Retinal pigment epithelial cell (primary cell): Measurements from ENCODE around the gene KRTAP27-1.

Experiments
- DNase-seq: peaks from one replicate; pipeline ENCODE4 v3.0.0-alpha.2; 2010; ENCODE audit warnings: low read depth
- H3K4me3 ChIP-seq: 2 replicates; pipeline ENCODE4 v1.5.1; 2011; ENCODE audit warnings: mild to moderate bottlenecking, low read length, control low read depth, moderate library complexity
- TF ChIP-seq, protein P1 (sequence below): conservative IDR thresholded peaks from 2 replicates; pipeline ENCODE4 v1.5.1; 2011; ENCODE audit warnings: low read depth, low read length, control low read depth, inconsistent platforms

Gene KRTAP27-1, protein sequence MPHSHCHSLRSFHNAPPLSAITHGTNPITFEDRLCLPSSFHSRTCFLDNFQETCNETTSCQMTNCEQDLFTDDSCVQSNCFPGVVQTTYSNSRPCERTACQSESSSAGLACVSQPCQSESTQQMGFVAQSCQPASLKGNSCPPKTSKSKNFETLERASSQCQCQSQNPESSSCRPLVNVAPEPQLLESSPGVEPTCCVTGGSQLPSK

DNA sequence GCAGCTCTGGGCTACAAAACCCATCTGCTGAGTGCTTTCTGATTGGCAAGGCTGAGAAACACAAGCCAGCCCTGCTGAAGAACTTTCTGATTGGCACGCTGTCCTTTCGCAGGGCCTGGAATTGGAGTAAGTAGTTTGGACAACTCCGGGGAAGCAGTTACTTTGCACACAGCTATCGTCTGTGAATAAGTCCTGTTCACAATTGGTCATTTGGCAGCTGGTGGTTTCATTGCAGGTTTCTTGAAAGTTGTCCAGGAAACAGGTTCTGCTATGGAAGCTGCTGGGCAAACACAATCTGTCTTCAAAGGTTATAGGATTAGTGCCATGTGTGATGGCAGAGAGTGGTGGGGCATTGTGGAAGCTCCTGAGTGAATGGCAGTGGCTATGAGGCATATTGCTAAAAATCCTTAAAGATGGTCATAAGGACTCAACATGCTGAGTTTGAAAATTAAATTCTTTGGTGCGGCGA, at the start of gene KRTAP27-1:
TSS of gene KRTAP27-1 (minus strand) at position 419 of the 469 bp plus-strand sequence. CDS start at position 393, 26 bp downstream.
- TF ChIP-seq, protein P1, sequence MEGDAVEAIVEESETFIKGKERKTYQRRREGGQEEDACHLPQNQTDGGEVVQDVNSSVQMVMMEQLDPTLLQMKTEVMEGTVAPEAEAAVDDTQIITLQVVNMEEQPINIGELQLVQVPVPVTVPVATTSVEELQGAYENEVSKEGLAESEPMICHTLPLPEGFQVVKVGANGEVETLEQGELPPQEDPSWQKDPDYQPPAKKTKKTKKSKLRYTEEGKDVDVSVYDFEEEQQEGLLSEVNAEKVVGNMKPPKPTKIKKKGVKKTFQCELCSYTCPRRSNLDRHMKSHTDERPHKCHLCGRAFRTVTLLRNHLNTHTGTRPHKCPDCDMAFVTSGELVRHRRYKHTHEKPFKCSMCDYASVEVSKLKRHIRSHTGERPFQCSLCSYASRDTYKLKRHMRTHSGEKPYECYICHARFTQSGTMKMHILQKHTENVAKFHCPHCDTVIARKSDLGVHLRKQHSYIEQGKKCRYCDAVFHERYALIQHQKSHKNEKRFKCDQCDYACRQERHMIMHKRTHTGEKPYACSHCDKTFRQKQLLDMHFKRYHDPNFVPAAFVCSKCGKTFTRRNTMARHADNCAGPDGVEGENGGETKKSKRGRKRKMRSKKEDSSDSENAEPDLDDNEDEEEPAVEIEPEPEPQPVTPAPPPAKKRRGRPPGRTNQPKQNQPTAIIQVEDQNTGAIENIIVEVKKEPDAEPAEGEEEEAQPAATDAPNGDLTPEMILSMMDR, result no peak
- no peak within 1 kb of the TSS for H3K4me3 ChIP-seq
- DNase-seq, result no peak

- H3K4me3 ChIP-seq, result no peak overlapping the region
- no peak for DNase-seq
- TF ChIP-seq, protein P1, result no peak
Observed at GRCh38 chr21:30382201-30382600, 44.7 kb upstream of the KRTAP27-1 start.

DNA sequence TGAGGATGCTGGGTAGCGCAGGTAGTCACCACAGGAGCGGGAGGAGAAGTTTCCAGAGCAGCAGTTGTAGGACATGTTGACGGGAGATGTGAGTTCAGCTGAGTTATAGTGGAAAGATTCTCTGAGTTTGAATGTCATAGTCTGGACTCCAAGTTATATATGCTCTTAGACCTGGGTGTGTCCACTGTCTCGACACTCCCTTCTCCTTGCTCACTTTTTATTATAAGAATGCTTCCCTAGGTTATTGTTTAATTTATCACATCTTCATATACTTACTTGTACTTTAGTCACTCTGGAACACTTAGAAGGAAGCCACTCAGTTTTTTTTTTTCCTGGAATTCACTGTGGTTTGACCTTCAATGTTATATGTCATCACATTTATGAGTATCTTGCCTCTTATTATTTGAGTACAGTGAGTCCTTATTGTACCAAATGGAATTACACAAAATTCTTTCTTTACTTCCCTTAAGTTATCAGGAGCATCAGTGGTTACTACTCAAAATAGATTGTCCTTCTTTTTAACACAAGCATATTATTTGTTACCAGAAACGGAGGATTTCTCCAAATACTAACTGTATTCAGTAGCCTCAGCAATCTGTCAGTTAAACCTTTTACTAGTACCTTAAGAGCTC, 34.8 kb upstream of the KRTAP27-1 start, which contains the start of gene KRTAP13-2:
TSS of gene KRTAP13-2 (minus strand) at position 133 of the 632 bp plus-strand sequence. CDS start at position 75, 58 bp downstream.
- TF ChIP-seq, protein P1, result no peak
- no peak for DNase-seq
- no peak within 1 kb of the TSS for H3K4me3 ChIP-seq

GRCh38 chr21:30355906-30356305, 18.4 kb upstream of the KRTAP27-1 start:
- no peak for DNase-seq
- TF ChIP-seq, protein P1, result no peak
- H3K4me3 ChIP-seq, result no peak overlapping the region

GRCh38 chr21:30354308-30355005, 17.0 kb upstream of the KRTAP27-1 start:
- TF ChIP-seq, protein P1, result no peak
- no peak for DNase-seq
- no peak overlapping the region for H3K4me3 ChIP-seq

- H3K4me3 ChIP-seq, result no peak overlapping the region
- no peak for DNase-seq
- TF ChIP-seq, protein P1, result no peak
Observed at GRCh38 chr21:30351534-30351933, 14.0 kb upstream of the KRTAP27-1 start.
